ENCODE results near the gene GPR137. TPM values are rescaled to one million over a fixed set of nuclear protein-coding genes. Genes with fewer than 3 reads are reported as not detected.

GPR137 gene
- polyA plus RNA-seq, 1 donor from 2014 or later, result 34.1 TPM

DNA sequence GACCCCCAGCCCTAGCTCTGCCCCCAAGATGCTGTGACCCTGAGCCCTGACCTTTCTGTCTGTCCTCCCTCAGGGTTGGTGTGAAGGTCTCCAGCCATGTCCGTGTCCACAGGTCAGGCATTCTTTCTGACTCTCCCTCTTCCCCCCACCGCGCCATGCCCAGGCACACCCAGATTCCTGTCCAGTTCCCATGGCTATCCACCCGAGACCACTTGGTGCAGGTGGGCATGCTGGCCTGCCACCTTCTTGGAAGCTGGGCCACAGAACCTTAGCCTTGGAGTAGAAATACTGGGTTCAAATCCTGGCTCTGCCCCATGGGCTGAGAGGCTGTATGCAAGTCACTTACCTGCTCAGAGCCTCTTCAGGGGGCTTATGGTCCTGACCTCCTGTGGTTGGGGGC, 36.6 kb upstream of the GPR137 start:
- peaks cover 13% of the 10 kb centered on the region for H3K79me2 ChIP-seq (replicated peaks; ENCODE audit: insufficient read depth, low read length)
- H3K27me3 ChIP-seq (ENCODE audit: insufficient read depth, low read depth, low read length), result peaks cover 8% of the 10 kb centered on the region
- H3K9me2 ChIP-seq (ENCODE audit: insufficient read depth, low read length), result no peaks in the 10 kb centered on the region
- H3K9me3 ChIP-seq (ENCODE audit: low read length), result no peaks in the 10 kb centered on the region
- no peak for TF ChIP-seq RAD21 (conservative IDR thresholded peaks at IDR 0.05)
- no peak for TF ChIP-seq SMC3 (conservative IDR thresholded peaks at IDR 0.05; ENCODE audit: poor library complexity)
- TF ChIP-seq EP300 (conservative IDR thresholded peaks at IDR 0.05; ENCODE audit: poor library complexity, severe bottlenecking), result no peak
- no peak for TF ChIP-seq POLR2AphosphoS5 (IDR thresholded peaks at IDR 0.05)
- no peak for TF ChIP-seq MXI1 (conservative IDR thresholded peaks at IDR 0.05; ENCODE audit: poor library complexity, severe bottlenecking)
- no peak for TF ChIP-seq TAF1 (IDR thresholded peaks at IDR 0.05; ENCODE audit: low read depth)
- no peak for TF ChIP-seq CTCF (IDR thresholded peaks at IDR 0.05; ENCODE audit: poor library complexity, severe bottlenecking)
- TF ChIP-seq, protein P1, sequence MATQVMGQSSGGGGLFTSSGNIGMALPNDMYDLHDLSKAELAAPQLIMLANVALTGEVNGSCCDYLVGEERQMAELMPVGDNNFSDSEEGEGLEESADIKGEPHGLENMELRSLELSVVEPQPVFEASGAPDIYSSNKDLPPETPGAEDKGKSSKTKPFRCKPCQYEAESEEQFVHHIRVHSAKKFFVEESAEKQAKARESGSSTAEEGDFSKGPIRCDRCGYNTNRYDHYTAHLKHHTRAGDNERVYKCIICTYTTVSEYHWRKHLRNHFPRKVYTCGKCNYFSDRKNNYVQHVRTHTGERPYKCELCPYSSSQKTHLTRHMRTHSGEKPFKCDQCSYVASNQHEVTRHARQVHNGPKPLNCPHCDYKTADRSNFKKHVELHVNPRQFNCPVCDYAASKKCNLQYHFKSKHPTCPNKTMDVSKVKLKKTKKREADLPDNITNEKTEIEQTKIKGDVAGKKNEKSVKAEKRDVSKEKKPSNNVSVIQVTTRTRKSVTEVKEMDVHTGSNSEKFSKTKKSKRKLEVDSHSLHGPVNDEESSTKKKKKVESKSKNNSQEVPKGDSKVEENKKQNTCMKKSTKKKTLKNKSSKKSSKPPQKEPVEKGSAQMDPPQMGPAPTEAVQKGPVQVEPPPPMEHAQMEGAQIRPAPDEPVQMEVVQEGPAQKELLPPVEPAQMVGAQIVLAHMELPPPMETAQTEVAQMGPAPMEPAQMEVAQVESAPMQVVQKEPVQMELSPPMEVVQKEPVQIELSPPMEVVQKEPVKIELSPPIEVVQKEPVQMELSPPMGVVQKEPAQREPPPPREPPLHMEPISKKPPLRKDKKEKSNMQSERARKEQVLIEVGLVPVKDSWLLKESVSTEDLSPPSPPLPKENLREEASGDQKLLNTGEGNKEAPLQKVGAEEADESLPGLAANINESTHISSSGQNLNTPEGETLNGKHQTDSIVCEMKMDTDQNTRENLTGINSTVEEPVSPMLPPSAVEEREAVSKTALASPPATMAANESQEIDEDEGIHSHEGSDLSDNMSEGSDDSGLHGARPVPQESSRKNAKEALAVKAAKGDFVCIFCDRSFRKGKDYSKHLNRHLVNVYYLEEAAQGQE (IDR thresholded peaks at IDR 0.05; ENCODE audit: borderline replicate concordance), result no peak
- no peak for TF ChIP-seq EZH2 (IDR thresholded peaks at IDR 0.05; ENCODE audit: borderline replicate concordance, insufficient read depth, low read length, poor library complexity, severe bottlenecking)
- no peak overlapping the region for H3K4me3 ChIP-seq (ENCODE audit: low read length)
- no peaks in the 10 kb centered on the region for H3K36me3 ChIP-seq (ENCODE audit: insufficient read depth, low read length)
- no peak overlapping the region for H3K27ac ChIP-seq (ENCODE audit: low read length)
- no peaks in the 10 kb centered on the region for H4K20me1 ChIP-seq (ENCODE audit: insufficient read depth)
- H3F3A ChIP-seq (ENCODE audit: insufficient read depth, low read length, poor library complexity, severe bottlenecking), result no peaks in the 10 kb centered on the region
- H2AFZ ChIP-seq (ENCODE audit: low read depth, low read length), result no peak overlapping the region
- no peak overlapping the region for H3K9ac ChIP-seq (ENCODE audit: low read length)
- no peak overlapping the region for H3K4me2 ChIP-seq (ENCODE audit: low read length)

DNA sequence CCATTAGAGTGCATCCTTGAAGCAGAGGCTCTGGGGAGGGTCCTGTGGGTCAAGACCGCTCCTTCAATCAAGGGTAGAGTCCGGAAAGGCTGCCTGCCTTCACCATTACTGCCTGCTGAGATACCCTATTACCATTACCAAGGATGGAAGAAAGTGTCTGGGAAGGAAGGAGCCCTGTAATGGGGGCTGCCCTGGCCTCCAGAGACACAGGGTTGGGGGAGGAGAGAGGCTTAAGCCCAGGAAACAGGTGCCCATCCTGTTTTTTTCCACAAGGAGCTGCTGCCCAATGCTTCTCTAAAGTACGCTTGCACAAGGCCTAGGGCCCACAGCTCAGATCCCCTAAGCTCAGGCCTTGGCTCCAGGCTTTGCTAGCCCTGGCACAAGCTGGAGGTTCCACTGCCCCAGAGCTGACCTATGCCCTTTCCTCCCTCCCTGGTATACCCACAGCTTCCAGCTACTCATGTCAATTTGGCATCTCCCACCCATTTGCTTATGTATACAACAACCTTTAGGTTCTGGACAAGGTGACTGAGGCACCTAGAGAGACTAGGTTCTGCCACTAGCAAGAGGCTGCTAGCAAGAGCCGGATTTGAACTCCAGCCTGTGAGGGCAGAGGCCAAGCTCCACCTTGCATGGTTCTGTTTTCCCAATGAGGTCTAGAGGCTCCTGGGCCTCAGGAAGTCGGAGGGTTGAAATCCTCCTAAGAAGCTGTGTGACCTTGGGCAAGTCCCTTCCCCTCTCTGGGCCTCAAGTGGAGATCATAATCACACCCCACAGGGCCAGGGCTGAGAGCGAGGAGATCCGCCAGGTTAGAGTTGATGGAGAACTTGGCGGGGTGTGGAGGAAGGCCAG, 35.9 kb upstream of the GPR137 start:
- Histone ChIP-seq H3K79me2 (replicated peaks; ENCODE audit: insufficient read depth, low read length) (peaks cover 13% of the 10 kb centered on the region), H3K9ac (ENCODE audit: low read length) (peak overlapping the region; percentile 50), H3K27ac (ENCODE audit: low read length) (no peak overlapping the region), H3K9me2 (ENCODE audit: insufficient read depth, low read length) (no peaks in the 10 kb centered on the region), H3F3A (ENCODE audit: insufficient read depth, low read length, poor library complexity, severe bottlenecking) (no peaks in the 10 kb centered on the region), H3K4me3 (ENCODE audit: low read length) (no peak overlapping the region), H3K9me3 (ENCODE audit: low read length) (no peaks in the 10 kb centered on the region), H2AFZ (ENCODE audit: low read depth, low read length) (no peak overlapping the region), H3K4me2 (ENCODE audit: low read length) (no peak overlapping the region), H3K36me3 (ENCODE audit: insufficient read depth, low read length) (no peaks in the 10 kb centered on the region), H4K20me1 (ENCODE audit: insufficient read depth) (no peaks in the 10 kb centered on the region), H3K27me3 (ENCODE audit: insufficient read depth, low read depth, low read length) (peaks cover 8% of the 10 kb centered on the region)
- TF ChIP-seq, protein P1 (IDR thresholded peaks at IDR 0.05; ENCODE audit: borderline replicate concordance), result no peak
- TF ChIP-seq TAF1 (IDR thresholded peaks at IDR 0.05; ENCODE audit: low read depth) (no peak), CTCF (IDR thresholded peaks at IDR 0.05; ENCODE audit: poor library complexity, severe bottlenecking) (no peak), EP300 (conservative IDR thresholded peaks at IDR 0.05; ENCODE audit: poor library complexity, severe bottlenecking) (no peak), EZH2 (IDR thresholded peaks at IDR 0.05; ENCODE audit: borderline replicate concordance, insufficient read depth, low read length, poor library complexity, severe bottlenecking) (no peak), RAD21 (conservative IDR thresholded peaks at IDR 0.05) (no peak), SMC3 (conservative IDR thresholded peaks at IDR 0.05; ENCODE audit: poor library complexity) (no peak), POLR2AphosphoS5 (IDR thresholded peaks at IDR 0.05) (no peak), MXI1 (conservative IDR thresholded peaks at IDR 0.05; ENCODE audit: poor library complexity, severe bottlenecking) (no peak)

All from neural cell (in vitro differentiated cells).